Measurements from ENCODE around the gene E2F4.

E2F4 gene

GRCh38 chr16:67235816-67236562, 44.0 kb downstream of the E2F4 start:
- DNase-seq (ENCODE audit: low read depth): no peak

GRCh38 chr16:67236563-67237395, 44.8 kb downstream of the E2F4 start:
- DNase-seq (ENCODE audit: low read depth): peak; percentile 66

GRCh38 chr16:67237396-67238277, 45.7 kb downstream of the E2F4 start:
- DNase-seq (ENCODE audit: low read depth): no peak

- DNase-seq (ENCODE audit: low read depth): no peak
Observed at GRCh38 chr16:67238278-67238575, 46.3 kb downstream of the E2F4 start.

GRCh38 chr16:67238806-67239470, 47.0 kb downstream of the E2F4 start:
- no peak for DNase-seq (ENCODE audit: low read depth)

- no peak for DNase-seq (ENCODE audit: low read depth)
Observed at GRCh38 chr16:67240506-67240905, 48.6 kb downstream of the E2F4 start.

- DNase-seq (ENCODE audit: low read depth): no peak
Observed at GRCh38 chr16:67241008-67241900, 49.3 kb downstream of the E2F4 start.

- no peak for DNase-seq (ENCODE audit: low read depth)
Observed at GRCh38 chr16:67242138-67242730, 50.3 kb downstream of the E2F4 start.

- no peak for DNase-seq (ENCODE audit: low read depth)
Observed at GRCh38 chr16:67243481-67243880, 51.5 kb downstream of the E2F4 start.

- DNase-seq (ENCODE audit: low read depth): peak; percentile 52
Observed at GRCh38 chr16:67244387-67245185, 52.6 kb downstream of the E2F4 start.

GRCh38 chr16:67245186-67245585, 53.2 kb downstream of the E2F4 start:
- DNase-seq (ENCODE audit: low read depth): no peak

- no peak for DNase-seq (ENCODE audit: low read depth)
Observed at GRCh38 chr16:67245674-67246080, 53.7 kb downstream of the E2F4 start.

- no peak for DNase-seq (ENCODE audit: low read depth)
Observed at GRCh38 chr16:67246081-67246755, 54.3 kb downstream of the E2F4 start.

- no peak for DNase-seq (ENCODE audit: low read depth)
Observed at GRCh38 chr16:67246756-67247191, 54.8 kb downstream of the E2F4 start.

- peak; percentile 97 for DNase-seq (ENCODE audit: low read depth)
Observed at GRCh38 chr16:67247192-67248072, 55.5 kb downstream of the E2F4 start, which contains the start of gene FHOD1. Gene FHOD1 (minus strand): TSS chr16:67247481. CDS start chr16:67247410, 71 bp downstream.

- no peak for DNase-seq (ENCODE audit: low read depth)
Observed at GRCh38 chr16:67248073-67248400, 56.1 kb downstream of the E2F4 start.
